K562 (cell line): ENCODE measurements around the gene NIPAL1. TPM values are rescaled to one million over a fixed set of nuclear protein-coding genes. Genes with fewer than 3 reads are reported as not detected.

Source experiments
- ATAC-seq: fragments of 200-7000 bp; cut with Tn5 transposase; 3 replicates; pipeline ENCODE4 v1.9.1; 2020; ENCODE audit warnings: moderate library complexity
- BruUV-seq: library from RNA; stranded (reverse); fragments of 400-500 nt; replicated peaks from 2 replicates; lab custom pipeline; 2021; lab: Mats Ljungman, UMichigan
- CTCF ChIA-PET: fragments of 300-600 bp; formaldehyde crosslinking; extraction: SDS; loops from one replicate; lab custom pipeline; 2021; ENCODE audit warnings: low intra/inter-chr PET ratio; lab: Yijun Ruan, JAX
- POLR2A ChIA-PET: fragments of 300-600, 350-650 bp; sonication (Branson Sonifier 250); formaldehyde crosslinking; extraction: SDS; loops from one replicate; lab custom pipeline; 2021; ENCODE audit warnings: antibody characterized with exemption, inconsistent platforms; lab: Yijun Ruan, JAX
- DNase-seq, 4 experiments: peaks; one replicate each; pipeline versions ENCODE4 v3.0.0 to v3.0.0-alpha.2; 2011 to 2018; ENCODE audit warnings: low spot score in 3 of 4, mixed read lengths in 3 of 4; ENCODE audit errors: extremely low read depth in 1 of 4
- FAIRE-seq: peaks from 2 replicates; lab custom pipeline; 2011; peaks lifted over from hg19 to GRCh38; lab: Jason Lieb, UNC
- H2AFZ ChIP-seq: 2 replicates; pipeline ENCODE4 v1.6.0; 2011; ENCODE audit warnings: low read depth, low read length, control low read depth, inconsistent platforms
- H3K27ac ChIP-seq: fragments of 200-600 bp; 3 replicates; pipeline ENCODE4 v1.8.0; 2011; ENCODE audit warnings: low read depth, mild to moderate bottlenecking, control low read depth, inconsistent platforms, low read length, moderate library complexity, mixed read lengths; ENCODE audit errors: extremely low read depth
- H3K27me3 ChIP-seq, 2 experiments: fragments of 300-600 bp in 1 of 2; 2 replicates in 1 of 2; 3 replicates in 1 of 2; pipeline versions ENCODE4 v1.6.0 to v1.8.0; 2011; ENCODE audit warnings: inconsistent platforms in 2 of 2, low read length in 2 of 2, mild to moderate bottlenecking in 1 of 2, mixed read lengths in 1 of 2, moderate library complexity in 1 of 2; ENCODE audit not compliant: control insufficient read depth in 2 of 2, insufficient read depth in 2 of 2
- H3K36me3 ChIP-seq: fragments of 300-600 bp; 3 replicates; pipeline ENCODE4 v1.8.0; 2011; ENCODE audit warnings: mild to moderate bottlenecking, low read length, inconsistent platforms; ENCODE audit not compliant: control insufficient read depth, insufficient read depth
- H3K4me1 ChIP-seq, 2 experiments: fragments of 200-600 bp in 1 of 2; replicated peaks in 1 of 2; 2 replicates in 1 of 2; 3 replicates in 1 of 2; pipeline versions ENCODE4 v1.5.1 to v1.8.0; 2011; ENCODE audit warnings: inconsistent platforms in 2 of 2, low read length in 2 of 2, mild to moderate bottlenecking in 1 of 2, mixed read lengths in 1 of 2, moderate library complexity in 1 of 2; ENCODE audit not compliant: control insufficient read depth in 2 of 2, insufficient read depth in 2 of 2
- H3K4me2 ChIP-seq: 2 replicates; pipeline ENCODE4 v1.6.1; 2011; ENCODE audit warnings: low read length, control low read depth, inconsistent platforms, mixed read lengths; ENCODE audit not compliant: insufficient read depth
- H3K4me3 ChIP-seq: fragments of 200-600 bp; sonication (generic), shearing (Covaris generic); 2 replicates; pipeline ENCODE4 v1.5.1; 2016; ENCODE audit warnings: control low read depth, inconsistent platforms
- H3K79me2 ChIP-seq: fragments of 200-600 bp; 3 replicates; pipeline ENCODE4 v1.8.0; 2011; ENCODE audit warnings: low read length, inconsistent platforms; ENCODE audit not compliant: control insufficient read depth, insufficient read depth
- H3K9ac ChIP-seq, 2 experiments: 2 replicates each; pipeline versions ENCODE4 v1.6.0 to v1.6.1; 2011; ENCODE audit warnings: low read depth in 2 of 2, low read length in 2 of 2, control low read depth in 1 of 2, inconsistent platforms in 1 of 2, mild to moderate bottlenecking in 1 of 2, mixed read lengths in 1 of 2; ENCODE audit not compliant: insufficient read depth in 1 of 2
- H3K9me1 ChIP-seq: one replicate; pipeline ENCODE4 v1.6.0; 2011; ENCODE audit warnings: inconsistent platforms, mild to moderate bottlenecking, low read length, moderate library complexity; ENCODE audit not compliant: control insufficient read depth, insufficient read depth
- H3K9me3 ChIP-seq: replicated peaks from 2 replicates; pipeline ENCODE4 v1.5.1; 2011; ENCODE audit warnings: low read depth, low read length, inconsistent platforms; ENCODE audit not compliant: control insufficient read depth, insufficient read depth
- H4K20me1 ChIP-seq: replicated peaks from 2 replicates; pipeline ENCODE4 v1.6.1; 2011; ENCODE audit warnings: low read length, inconsistent platforms, mixed read lengths; ENCODE audit not compliant: control insufficient read depth, insufficient read depth
- PYGO2 ChIP-seq: fragments of 450-650 bp; IDR thresholded peaks from 2 replicates; pipeline ENCODE4 v1.6.1; 2016; ENCODE audit warnings: mild to moderate bottlenecking, missing genetic modification characterization, moderate library complexity, missing compliant biosample characterization
- RAD51 ChIP-seq: fragments of 450-650 bp; IDR thresholded peaks from 2 replicates; pipeline ENCODE4 v1.7.1; 2016; ENCODE audit warnings: low read depth, mild to moderate bottlenecking, borderline replicate concordance
- SNIP1 ChIP-seq: fragments of 450-650 bp; IDR thresholded peaks from 2 replicates; pipeline ENCODE4 v1.7.1; 2017; ENCODE audit warnings: low read depth, mild to moderate bottlenecking
- TCFL5 ChIP-seq: fragments of 250-450 bp; sonication (Bioruptor Pico); conservative IDR thresholded peaks from 2 replicates; pipeline ENCODE4 v1.6.1; 2021; ENCODE audit warnings: mild to moderate bottlenecking, moderate library complexity, matching md5 sums
- ZBTB17 ChIP-seq: fragments of 450-650 bp; formaldehyde crosslinking; IDR thresholded peaks from 2 replicates; pipeline ENCODE4 v1.4.0; 2020; ENCODE audit warnings: mild to moderate bottlenecking
- ZBTB8A ChIP-seq: fragments of 450-650 bp; IDR thresholded peaks from 2 replicates; pipeline ENCODE4 v1.6.1; 2018; ENCODE audit warnings: mild to moderate bottlenecking, moderate library complexity; ENCODE audit not compliant: partially characterized antibody
- ZC3H4 ChIP-seq: sonication (generic); formaldehyde crosslinking; IDR thresholded peaks from 2 replicates; pipeline ENCODE4 v1.9.0; 2021; ENCODE audit warnings: missing genetic modification reagents, borderline replicate concordance
- WGBS: fragments of 100-300 bp; shearing (Covaris generic); methylation state at CpG from one replicate; pipeline ENCODE4 v1.1.6; 2016; ENCODE audit warnings: low coverage, mixed read lengths; ENCODE audit not compliant: insufficient coverage; ENCODE audit errors: missing lambda C conversion rate; 5-methylcytosine and 5-hydroxymethylcytosine counted together
- in situ Hi-C: fragments of 300-500 bp; cut with MboI; formaldehyde crosslinking; loops from 4 replicates; pipeline ENCODE4 v1.15.0; 2018; ENCODE audit warnings: inconsistent platforms, mixed read lengths
- intact Hi-C: fragments of 100-400 bp; cut with micrococcal nuclease; formaldehyde crosslinking; loops from 2 replicates; pipeline ENCODE4 v1.14.2; 2022
- polyA plus RNA-seq, 8 experiments: library from polyadenylated mRNA; depleted of rRNA in 4 of 8; stranded (reverse) in 5 of 8; unstranded in 3 of 8; fragments of >200 nt; fragmentation: Nextera tagmentation in 2 of 8; fragmentation: Illumina TruSeq in 1 of 8; extraction: Ambion mirVana in 2 of 8; extraction: Trizol in 1 of 8; gene quantifications; 2 replicates each; pipeline versions ENCODE4 v1.2.1 to v1.2.3, GENCODE V29; 2011 to 2014; ENCODE audit warnings: inconsistent platforms in 1 of 8, missing spikeins in 1 of 8
- total RNA-seq, 7 experiments: library from RNA; depleted of rRNA in 6 of 7; stranded (reverse); fragments of >200 nt in 6 of 7; fragmentation: Illumina TruSeq in 2 of 7; extraction: Trizol in 2 of 7; gene quantifications; 2 replicates each; pipeline versions ENCODE4 v1.2.1 to v1.2.3, GENCODE V29; 2011 to 2021; ENCODE audit warnings: low replicate concordance in 1 of 7
- TF ChIP-seq, protein P1 (sequence below), 2 experiments: fragments of 450-650 bp; IDR thresholded peaks; 2 replicates each; pipeline ENCODE4 v1.6.1; 2016
- TF ChIP-seq, protein P2 (sequence below): sonication (generic); formaldehyde crosslinking; IDR thresholded peaks from 2 replicates; pipeline ENCODE4 v1.8.0; 2022; ENCODE audit warnings: mild to moderate bottlenecking, missing genetic modification reagents
- TF ChIP-seq, protein P3 (sequence below): fragments of 250-450 bp; sonication (Bioruptor Pico); IDR thresholded peaks from 2 replicates; pipeline ENCODE4 v1.9.0; 2021; ENCODE audit warnings: mild to moderate bottlenecking, inconsistent platforms

NIPAL1 gene
- total and polyA plus RNA-seq, 9 of the 15 experiments (the other 6 are each of a cell fraction or from before 2014, with no cell fraction given): 0.03 to 0.43 (median 0.25) TPM

DNA sequence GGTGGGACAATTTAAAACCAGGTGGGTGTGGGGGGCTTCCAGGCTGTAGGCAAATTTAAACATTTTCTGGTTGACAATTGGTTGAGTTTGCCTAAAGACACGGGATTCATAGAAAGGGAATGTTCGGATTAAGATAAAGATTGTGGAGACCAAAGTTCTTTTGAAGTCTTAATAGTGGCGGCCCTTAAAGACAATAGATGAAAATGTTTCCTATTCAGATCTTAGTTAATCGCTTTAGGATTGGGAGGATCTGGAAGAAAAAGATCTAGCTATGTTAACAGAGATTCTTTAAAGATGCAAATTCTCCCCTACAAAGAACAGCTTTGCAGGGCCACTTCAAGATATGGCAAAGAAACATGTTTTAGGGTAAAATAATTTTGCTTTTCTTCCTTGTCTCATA lies 4.8 kb upstream of the NIPAL1 start:
- DNase-seq (no peak), ATAC-seq (no peak), FAIRE-seq (no peak)
- CTCF ChIA-PET: no interaction called here
- POLR2A ChIA-PET: no interaction called here
- H3K27ac ChIP-seq: no peak overlapping the region
- no peaks in the 10 kb centered on the region for H4K20me1 ChIP-seq
- TF ChIP-seq, protein P1, sequence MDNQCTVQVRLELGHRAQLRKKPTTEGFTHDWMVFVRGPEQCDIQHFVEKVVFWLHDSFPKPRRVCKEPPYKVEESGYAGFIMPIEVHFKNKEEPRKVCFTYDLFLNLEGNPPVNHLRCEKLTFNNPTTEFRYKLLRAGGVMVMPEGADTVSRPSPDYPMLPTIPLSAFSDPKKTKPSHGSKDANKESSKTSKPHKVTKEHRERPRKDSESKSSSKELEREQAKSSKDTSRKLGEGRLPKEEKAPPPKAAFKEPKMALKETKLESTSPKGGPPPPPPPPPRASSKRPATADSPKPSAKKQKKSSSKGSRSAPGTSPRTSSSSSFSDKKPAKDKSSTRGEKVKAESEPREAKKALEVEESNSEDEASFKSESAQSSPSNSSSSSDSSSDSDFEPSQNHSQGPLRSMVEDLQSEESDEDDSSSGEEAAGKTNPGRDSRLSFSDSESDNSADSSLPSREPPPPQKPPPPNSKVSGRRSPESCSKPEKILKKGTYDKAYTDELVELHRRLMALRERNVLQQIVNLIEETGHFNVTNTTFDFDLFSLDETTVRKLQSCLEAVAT (IDR thresholded peaks at IDR 0.05): no peak
- TF ChIP-seq PYGO2 (tag) (no peak), ZBTB17 (CRISPR knock-in tag) (no peak), TCFL5 (CRISPR knock-in tag) (no peak), ZBTB8A (no peak), ZC3H4 (CRISPR knock-in tag) (no peak), SNIP1 (no peak), RAD51 (no peak)
- TF ChIP-seq, protein P2, sequence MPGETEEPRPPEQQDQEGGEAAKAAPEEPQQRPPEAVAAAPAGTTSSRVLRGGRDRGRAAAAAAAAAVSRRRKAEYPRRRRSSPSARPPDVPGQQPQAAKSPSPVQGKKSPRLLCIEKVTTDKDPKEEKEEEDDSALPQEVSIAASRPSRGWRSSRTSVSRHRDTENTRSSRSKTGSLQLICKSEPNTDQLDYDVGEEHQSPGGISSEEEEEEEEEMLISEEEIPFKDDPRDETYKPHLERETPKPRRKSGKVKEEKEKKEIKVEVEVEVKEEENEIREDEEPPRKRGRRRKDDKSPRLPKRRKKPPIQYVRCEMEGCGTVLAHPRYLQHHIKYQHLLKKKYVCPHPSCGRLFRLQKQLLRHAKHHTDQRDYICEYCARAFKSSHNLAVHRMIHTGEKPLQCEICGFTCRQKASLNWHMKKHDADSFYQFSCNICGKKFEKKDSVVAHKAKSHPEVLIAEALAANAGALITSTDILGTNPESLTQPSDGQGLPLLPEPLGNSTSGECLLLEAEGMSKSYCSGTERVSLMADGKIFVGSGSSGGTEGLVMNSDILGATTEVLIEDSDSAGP: no peak
- TF ChIP-seq, protein P3, sequence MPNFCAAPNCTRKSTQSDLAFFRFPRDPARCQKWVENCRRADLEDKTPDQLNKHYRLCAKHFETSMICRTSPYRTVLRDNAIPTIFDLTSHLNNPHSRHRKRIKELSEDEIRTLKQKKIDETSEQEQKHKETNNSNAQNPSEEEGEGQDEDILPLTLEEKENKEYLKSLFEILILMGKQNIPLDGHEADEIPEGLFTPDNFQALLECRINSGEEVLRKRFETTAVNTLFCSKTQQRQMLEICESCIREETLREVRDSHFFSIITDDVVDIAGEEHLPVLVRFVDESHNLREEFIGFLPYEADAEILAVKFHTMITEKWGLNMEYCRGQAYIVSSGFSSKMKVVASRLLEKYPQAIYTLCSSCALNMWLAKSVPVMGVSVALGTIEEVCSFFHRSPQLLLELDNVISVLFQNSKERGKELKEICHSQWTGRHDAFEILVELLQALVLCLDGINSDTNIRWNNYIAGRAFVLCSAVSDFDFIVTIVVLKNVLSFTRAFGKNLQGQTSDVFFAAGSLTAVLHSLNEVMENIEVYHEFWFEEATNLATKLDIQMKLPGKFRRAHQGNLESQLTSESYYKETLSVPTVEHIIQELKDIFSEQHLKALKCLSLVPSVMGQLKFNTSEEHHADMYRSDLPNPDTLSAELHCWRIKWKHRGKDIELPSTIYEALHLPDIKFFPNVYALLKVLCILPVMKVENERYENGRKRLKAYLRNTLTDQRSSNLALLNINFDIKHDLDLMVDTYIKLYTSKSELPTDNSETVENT: no peak
- peaks cover 4 to 6% of the 10 kb centered on the region in 2 experiments; a peak in 3 of 5 replicates for H3K4me1 ChIP-seq
- intact Hi-C loops (no loop called here), in situ Hi-C loops (no loop called here)
- H3K9me3 ChIP-seq: no peaks in the 10 kb centered on the region
- H3K9ac ChIP-seq: no peak overlapping the region
- peaks cover 0 to 1% of the 10 kb centered on the region in 2 experiments; a peak in 1 of 5 replicates for H3K27me3 ChIP-seq
- 19% methylated on average over 4 of the region's 4 CpGs for WGBS
- H3K9me1 ChIP-seq: no peaks in the 10 kb centered on the region
- H2AFZ ChIP-seq: peak overlapping the region; percentile 33; the same call in 1 of the 2 replicates
- no peaks in the 10 kb centered on the region for H3K79me2 ChIP-seq
- no peak overlapping the region for H3K4me2 ChIP-seq
- no peak overlapping the region for H3K4me3 ChIP-seq
- BruUV-seq: no TSS peak
- no peaks in the 10 kb centered on the region for H3K36me3 ChIP-seq
